HG03097 (cell line): ENCODE data around the gene PDE4B.
"Not testable (repeated sequence)": the region's sequence is repeated elsewhere in the genome, so short reads cannot be mapped to it uniquely, and the experiment has no call there.

Experiments used
- ATAC-seq: cut with Tn5 transposase; IDR thresholded peaks from one replicate; pipeline ENCODE4 v1.9.1; 2021; ENCODE audit not compliant: unreplicated experiment, low FRiP score

Gene PDE4B

DNA sequence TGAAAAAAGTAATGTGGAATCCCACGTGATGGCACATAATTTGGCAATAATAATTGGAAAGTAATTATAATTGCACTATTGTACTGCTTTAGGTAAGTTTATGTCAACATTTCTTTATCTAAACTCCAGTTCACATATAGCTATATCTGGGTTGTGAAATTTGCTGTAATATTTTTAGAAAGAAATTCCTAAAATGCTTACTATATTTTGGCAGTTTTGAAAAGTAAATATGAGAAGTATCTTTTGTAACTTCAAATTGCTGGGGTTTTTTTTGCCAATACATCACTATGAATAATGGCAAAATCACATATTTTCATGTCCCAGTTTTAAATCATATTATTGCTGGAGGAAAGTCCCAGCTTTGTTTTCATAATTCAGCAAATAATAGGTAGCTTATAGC lies 197.5 kb downstream of the PDE4B start:
- ATAC-seq, result no peak

DNA sequence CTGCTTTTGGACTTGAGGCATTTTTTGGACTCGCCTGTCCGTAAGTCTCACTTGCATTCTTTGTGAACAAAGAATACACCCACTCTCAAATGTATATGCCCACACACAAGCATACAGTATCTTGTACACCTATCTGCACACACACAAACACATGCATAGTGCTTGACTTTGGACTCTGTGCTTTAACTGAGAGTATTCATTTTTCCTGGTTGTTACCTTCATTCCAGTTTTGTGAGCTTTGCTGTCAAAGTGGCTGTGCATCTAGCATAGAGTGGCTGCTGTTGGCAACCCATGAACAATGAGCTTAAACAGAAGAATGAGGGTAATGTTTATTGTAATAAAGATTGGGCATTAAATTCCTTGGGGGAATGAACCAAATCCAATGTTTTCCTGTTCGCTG lies 199.0 kb downstream of the PDE4B start:
- ATAC-seq, result no peak

DNA sequence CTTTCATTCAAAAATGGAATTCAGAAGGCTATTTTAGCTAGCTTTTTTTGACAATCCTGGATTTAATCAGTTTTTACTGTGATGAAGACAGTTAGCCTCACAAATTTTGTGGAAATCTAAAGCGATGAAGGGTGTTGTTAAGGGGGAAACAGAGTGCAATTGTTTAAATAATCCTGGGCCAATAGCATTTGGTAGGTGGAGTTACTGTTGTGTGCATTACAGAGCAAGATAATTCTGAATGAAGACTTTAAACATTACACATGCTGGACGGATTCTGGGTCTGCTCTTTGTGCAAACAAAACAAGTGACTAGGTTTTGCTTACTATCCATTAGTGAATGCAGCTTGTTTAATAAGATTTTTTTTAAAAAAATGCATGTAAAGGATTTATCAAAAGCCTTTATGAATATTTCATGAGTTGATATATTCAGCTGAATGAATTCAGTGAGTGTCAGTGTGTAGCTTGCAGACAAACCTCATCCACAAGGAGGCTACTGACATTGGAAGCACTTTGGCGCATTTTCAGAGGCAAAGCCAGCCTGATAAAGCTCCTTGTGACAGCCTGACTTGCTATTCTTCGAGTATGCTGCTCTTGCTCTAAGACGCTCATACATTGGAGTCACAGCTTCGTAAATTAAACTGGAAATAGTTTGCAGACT lies 199.6 kb downstream of the PDE4B start:
- ATAC-seq, result no peak

DNA sequence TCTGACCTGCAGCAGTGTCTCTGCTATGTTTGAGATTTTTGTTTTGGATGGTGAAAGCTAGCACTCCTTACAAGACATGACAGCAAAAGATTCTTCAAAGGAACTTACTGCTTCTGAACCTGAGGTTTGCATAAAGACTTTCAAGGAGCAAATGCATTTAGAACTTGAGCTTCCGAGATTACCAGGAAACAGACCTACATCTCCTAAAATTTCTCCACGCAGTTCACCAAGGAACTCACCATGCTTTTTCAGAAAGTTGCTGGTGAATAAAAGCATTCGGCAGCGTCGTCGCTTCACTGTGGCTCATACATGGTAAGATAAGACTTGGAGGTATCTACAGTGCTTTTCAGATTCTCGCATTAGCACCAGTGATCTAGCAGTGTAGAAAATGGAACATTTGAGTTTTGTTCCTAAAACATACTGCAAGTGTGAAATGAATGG lies 200.2 kb downstream of the PDE4B start:
- no peak for ATAC-seq

DNA sequence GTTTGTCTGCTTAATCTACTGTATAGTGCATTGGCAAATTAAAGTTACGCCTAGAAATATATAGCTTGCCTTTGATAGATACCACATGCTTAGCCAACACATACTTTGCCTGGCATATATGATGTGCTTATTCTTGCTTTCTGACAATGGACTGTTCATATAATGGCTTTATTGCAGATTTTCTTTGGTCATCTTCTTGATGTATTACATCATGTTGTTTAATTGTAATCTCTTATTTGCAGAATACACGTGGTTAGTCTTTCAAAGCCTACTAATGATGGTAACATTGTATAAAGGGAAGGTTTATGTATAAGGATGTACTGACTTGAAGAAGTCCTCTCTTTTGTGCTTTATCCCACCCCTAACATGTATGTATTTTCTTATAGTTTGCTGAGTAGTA lies 201.5 kb downstream of the PDE4B start:
- no peak for ATAC-seq

DNA sequence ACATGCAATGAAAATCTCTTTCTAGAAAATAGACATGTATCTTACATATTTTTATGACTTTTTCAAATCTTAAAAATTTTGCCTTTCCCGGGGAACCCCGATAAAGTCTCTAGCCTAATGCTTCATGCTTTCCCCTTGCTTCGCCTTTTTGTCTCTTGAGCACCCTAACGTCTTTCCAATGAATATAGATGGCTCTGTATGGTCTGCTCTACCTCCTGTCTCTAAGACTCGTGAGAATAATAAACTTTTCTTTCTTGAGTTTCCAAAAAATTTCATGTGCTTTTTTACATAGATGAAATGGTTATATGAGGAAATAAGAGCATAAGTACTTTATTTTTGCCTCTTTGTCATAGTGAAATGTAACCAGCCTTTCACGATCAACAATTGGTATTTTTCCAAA lies 202.6 kb downstream of the PDE4B start:
- no peak for ATAC-seq

DNA sequence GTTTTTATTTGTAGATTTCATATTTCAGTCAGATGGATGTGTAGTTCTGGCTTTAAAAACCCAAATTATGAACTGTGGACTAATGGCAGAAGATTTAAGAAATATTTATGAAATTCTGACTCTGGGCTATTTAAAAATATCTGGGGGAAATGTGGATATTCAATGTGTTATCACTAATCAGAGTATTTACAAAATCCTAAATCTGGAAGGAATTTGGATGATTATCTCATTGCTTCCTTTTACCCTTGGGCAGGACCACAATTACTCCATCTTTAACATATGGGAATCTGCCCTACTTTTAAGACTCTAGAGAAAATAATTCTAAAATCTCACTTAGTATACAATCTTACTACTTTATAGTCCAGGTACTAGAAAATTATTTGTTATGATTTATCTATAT lies 203.2 kb downstream of the PDE4B start:
- no peak for ATAC-seq

DNA sequence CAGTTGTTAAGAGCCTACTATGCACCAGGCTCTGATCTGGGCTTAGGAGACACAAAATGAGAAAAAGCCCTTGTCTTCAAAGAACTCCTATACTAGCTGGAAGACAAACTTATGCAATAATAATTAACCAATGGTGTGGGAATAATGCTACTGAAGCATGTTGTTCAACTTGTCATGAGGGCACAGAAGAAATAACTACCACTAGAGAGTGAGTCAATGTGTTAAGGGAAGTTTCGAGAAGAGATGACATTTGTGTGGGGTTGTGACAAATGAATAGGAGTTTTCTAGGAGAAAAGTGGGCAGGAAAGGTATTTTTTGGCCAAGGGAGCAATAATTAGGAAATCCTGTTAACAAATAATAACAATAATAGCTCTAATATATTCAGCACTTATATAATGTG lies 205.0 kb downstream of the PDE4B start:
- no peak for ATAC-seq

DNA sequence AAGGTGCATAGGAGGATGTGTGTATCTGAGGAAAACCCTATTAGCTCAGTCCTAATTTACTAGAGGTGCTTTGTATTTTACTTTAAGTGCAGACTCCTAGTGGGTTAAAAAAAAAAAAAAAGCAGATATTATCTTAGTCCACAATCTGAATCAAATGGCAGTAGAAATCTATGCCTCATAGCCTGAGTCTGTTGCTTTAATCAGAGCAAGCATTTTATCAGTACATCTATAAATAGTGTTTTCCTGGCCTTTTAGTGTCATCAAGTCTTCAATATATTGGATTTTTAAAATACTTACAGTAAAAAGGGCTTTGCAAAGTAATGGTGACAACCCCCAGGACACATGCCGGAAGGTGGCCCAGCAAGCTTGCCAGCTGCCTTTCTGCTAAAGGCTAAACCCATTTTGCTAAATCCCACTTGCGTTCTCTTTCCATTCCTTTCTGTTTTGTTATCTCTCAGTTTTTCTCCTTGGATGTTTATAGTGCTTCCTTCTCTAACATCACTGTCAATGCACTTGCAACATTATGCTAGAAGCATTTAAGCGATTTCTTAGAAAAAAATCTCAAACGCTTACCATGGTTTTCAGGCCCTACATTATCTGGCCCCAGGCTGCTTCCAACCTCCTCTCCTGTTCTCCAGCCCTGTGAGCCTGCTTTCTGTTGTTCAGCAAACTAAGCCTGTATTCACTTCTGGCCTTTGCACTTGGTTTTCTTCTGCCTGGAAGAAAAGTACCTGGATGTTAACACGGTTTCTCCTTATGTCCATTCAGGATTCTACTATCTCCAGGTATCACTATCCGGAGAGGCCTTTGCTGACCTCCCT lies 206.3 kb downstream of the PDE4B start:
- no peak for ATAC-seq

DNA sequence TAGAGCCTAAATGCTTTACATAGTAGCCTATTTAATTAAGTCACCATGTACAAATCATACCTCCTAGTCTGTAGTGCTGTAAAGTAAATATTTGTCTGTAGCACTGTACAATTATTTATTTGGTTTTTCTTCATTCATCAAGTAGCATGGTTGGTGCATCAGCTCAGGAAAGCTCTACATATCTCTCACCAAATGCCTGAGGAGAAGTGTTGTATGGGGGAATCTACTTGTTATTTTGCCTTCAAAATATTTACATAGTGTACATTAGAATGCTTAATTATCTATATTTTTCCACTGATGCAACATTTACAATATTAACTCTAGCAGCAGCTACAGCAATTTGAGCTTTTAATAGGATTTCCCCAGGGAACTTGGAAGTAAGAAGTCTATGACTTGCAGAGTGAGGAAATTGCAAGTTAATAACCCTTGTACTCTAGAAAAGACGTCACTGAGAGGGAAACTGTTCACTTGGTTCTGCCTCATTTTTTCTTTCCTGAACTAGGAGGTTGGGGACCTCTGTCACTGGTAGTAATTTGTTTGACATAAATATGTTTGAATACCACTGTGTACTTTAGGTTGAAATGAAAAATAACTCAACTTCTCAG lies 207.4 kb downstream of the PDE4B start:
- ATAC-seq, result no peak

DNA sequence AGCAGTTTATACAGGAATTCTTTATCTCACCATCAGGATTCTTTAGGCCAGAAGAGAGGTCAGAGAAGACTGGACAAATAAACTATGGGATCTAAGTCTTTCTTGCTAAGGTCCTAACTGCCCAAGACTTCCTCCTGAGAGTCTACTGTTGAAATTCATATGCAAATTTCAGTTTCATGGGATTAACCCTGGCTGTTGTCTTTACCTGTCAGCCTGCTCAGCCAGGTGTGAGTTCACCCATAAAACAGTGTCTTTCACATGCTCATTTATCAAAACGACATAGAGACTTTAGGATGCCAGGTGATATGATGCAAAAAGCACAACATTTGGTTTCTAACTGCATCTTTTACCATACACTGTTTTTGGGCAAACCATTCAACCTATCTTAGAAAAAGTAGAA lies 211.0 kb downstream of the PDE4B start:
- ATAC-seq, result no peak

DNA sequence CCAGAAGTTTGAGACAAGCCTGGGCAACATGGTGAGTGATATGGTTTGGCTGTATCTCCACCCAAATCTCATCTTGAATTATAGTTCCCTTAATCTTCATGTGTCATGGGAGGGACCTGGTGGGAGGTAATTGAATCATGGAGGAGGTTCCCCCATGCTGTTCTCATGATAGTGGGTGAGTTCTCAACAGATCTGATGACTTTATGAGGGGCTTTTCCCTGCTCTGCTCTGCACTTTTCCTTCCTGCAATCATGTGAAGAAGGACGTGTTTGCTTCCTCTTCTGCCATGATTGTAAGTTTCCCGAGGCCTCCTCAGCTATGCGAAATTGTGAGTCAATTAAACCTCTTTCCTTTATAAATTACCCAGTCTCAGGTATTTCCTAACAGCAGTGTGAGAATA lies 213.8 kb downstream of the PDE4B start:
- not testable (repeated sequence) for ATAC-seq

DNA sequence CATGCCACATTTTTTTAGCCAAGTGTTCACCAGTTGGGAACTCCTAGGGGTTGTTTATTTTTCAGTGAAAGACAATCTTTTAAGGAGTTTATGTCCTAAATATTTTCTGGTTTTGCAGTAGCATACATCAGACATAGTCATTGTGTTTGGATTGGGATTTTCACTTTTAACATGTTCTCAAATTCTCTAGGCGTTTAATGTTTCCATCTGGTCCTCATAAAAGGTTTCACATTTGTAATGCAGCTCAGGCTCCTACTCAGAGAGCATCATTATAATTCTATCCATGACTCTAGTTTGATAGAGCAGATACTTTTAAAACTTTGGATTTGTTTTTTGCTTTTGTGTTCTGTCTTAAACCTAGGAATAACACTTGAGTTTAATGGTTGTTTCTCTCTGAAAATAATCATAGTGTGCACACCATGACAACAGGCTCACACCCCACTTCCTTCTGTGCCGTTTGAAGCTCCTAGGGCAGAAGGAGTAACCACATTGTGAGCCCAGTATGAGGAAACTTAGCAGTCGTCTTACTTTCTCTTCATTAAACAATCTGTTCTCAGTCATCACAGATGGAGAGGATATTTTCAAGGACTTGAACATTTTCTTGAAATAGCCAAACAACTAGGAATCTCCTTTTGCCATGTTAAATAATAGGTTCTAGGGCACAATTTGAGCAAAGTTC lies 219.6 kb downstream of the PDE4B start:
- ATAC-seq, result no peak

DNA sequence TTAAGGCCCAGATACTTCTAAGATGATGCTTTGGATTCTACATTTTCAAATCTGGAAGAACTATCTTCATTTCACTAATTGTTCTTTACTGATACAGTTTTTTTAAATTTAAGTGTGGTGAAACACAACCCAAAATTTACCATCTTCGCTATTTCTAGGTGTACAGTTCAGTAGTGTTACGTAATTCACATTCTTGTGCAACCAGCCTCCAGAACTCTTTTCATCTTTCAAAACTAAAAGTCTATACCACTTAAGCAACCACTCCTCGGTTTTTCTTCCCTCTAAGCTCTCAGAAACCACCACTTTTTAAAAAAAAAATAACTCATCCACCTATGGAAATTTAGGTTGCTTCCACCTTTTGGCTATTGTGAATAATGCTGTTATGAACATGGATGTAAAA lies 220.7 kb downstream of the PDE4B start:
- no peak for ATAC-seq

DNA sequence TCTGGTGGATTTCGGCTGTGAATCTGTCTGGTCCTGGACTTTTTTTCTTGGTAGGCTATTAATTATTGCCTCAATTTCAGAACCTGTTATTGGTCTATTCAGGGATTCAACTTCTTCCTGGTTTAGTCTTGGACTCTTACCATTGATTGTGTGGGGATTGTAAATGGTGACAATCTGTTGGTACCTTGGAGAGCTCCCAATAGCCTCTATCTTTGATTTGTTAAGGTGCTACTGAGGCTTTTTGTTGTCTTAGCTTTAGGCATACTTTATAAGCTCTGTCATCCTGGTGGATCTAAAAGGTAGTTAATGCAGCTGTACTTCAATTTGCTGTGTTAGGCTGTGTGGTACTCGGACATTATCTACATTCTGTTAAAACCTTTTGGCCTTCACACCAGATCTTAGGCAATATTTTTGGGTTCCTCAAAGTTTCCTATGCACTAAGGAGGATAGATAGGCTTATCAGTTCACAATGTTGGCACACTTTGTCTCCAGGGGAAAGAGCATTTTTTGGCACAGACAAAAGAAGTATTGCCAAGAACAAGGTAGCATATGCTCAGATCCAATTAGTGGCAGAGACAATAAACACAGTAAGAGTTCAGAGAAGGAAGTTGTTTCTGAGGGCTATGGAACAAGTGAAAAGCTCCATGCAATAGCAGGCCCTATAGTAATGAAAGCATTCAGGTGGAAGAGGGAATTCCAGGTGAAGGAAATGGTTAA lies 230.4 kb downstream of the PDE4B start:
- ATAC-seq, result no peak

DNA sequence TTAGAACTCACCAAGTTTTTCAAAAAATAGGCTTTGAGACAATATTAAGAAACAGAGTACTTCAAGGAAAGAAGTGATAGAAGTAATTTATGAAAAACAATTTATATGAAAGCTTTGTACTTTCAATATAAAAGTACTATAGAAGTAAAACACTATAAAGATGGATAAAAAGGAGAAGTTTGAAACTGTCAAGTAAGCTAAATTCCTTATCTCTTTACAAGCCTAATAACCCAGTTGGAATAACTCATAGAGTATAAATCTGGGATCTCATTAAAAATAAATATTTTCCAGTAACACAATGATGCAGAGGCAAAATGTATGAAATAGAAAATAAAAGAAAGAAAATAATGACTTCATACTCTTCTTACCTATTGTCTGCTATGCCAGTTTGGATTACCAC lies 232.5 kb downstream of the PDE4B start:
- no peak for ATAC-seq

DNA sequence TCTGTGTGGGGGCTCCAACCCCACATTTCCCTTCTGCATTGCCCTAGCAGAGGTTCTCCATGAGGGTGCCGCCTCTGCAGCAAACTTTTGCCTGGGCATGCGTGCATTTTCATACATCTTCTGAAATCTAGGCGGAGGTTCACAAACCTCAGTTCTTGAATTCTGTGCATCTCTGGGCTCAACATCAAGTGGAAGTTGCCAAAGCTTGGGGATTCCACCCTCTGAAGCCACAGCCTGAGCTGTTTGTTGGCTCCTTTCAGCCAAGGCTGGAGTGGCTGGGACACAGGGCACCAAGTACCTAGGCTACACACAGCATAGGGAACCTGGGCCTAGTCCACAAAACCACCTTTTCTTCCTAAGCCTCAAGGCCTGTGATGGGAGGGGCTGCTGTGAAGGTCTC lies 235.3 kb downstream of the PDE4B start:
- no peak for ATAC-seq

DNA sequence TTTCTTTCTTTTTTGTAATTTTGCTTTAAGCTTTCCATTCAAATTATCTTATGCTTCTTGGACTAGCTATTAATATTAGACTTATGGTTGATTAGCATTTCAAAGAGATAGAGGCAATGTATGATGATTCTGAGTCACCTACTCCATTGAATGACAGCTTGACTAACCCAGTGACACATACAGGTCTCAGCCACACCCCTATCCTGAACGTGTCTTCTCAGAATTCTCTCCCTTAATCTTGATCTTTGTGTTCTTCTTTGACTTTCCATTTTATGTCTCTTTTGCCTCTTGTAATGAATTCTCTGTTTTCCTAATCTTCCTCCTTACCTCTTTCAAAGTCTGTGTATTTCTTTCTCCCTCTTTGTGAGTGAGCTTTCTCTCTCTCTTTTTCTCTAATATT lies 241.1 kb downstream of the PDE4B start:
- ATAC-seq, result no peak

DNA sequence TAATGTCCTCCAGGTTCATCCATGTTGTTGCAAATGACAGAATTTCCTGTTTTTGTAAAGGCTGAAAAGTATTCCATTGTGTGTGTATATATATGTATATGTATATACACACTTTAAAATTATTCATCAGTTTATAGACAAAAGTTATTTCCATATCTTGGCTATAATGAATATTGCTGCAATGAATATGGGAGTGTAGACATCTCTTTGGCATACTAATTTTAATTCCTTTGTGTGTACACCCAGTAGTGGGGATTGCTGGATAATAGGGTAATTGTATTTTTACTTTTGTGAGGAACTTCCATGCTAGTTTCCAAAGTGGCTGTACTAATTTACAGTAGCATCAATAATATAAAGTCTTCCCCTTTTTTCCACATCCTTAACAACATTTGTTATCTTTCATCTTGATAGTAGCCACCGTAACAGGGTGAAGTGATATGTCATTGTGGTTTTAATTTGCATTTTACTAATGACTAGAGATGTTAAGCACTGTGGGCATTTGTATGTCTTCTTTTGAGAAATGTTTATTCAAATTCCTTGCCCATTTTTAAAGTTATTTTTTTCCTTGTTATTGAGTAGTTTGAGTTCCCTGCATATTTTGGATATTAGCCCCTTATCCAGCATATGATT lies 243.0 kb downstream of the PDE4B start:
- ATAC-seq, result no peak

DNA sequence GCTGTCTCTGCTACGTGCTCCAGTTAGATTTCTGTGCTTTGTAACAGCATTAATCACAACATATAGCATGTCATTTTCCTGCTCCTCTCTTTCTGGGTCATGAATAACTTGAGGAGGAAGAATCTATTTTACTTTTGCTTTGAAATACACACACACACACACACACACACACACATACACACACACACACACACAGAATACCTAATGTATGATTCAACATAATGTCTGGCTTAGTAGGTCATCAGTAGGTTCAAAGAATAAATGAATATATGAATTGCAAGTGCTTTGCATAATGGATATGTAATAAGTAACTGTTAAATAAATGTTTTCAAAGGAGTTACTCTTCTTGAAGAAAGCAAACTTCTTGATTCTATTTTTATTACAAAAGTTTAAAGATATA lies 249.0 kb downstream of the PDE4B start:
- no peak for ATAC-seq
